Raji (cell line): ENCODE measurements around the gene SPDYC.

ENCODE experiments used
- POLR2A ChIP-seq: IDR thresholded peaks from 2 replicates; pipeline ENCODE4 v1.6.1; 2011; ENCODE audit warnings: low read depth, low read length, control low read depth; ENCODE audit not compliant: insufficient read depth

SPDYC gene

GRCh38 chr11:65205602-65205967 is 35.6 kb downstream of the SPDYC start:
- TF ChIP-seq POLR2A, result no peak

GRCh38 chr11:65206441-65206841 is 36.4 kb downstream of the SPDYC start:
- TF ChIP-seq POLR2A, result no peak

- TF ChIP-seq POLR2A, result no peak
Measured at GRCh38 chr11:65206901-65207300, 36.9 kb downstream of the SPDYC start.

GRCh38 chr11:65207918-65208784 is 38.1 kb downstream of the SPDYC start:
- TF ChIP-seq POLR2A, result no peak

- no peak for TF ChIP-seq POLR2A
Measured at GRCh38 chr11:65208785-65209710, 39.0 kb downstream of the SPDYC start.

- TF ChIP-seq POLR2A, result no peak
Measured at GRCh38 chr11:65209711-65210360, 39.8 kb downstream of the SPDYC start.

GRCh38 chr11:65210361-65210731 is 40.3 kb downstream of the SPDYC start:
- TF ChIP-seq POLR2A, result no peak

GRCh38 chr11:65210748-65211147 is 40.7 kb downstream of the SPDYC start:
- no peak for TF ChIP-seq POLR2A

GRCh38 chr11:65211293-65212105 is 41.5 kb downstream of the SPDYC start:
- no peak for TF ChIP-seq POLR2A

GRCh38 chr11:65212226-65212801 is 42.3 kb downstream of the SPDYC start:
- TF ChIP-seq POLR2A, result no peak

- no peak for TF ChIP-seq POLR2A
Measured at GRCh38 chr11:65213322-65214211, 43.5 kb downstream of the SPDYC start.

GRCh38 chr11:65214212-65214845 is 44.3 kb downstream of the SPDYC start:
- no peak for TF ChIP-seq POLR2A
